GM21737 (cell line): Measurements from ENCODE around the gene NEDD4L.
"Not testable (repeated sequence)": the region's sequence is repeated elsewhere in the genome, so short reads cannot be mapped to it uniquely, and the experiment has no call there.

Experiments used
- ATAC-seq: cut with Tn5 transposase; IDR thresholded peaks from one replicate; pipeline ENCODE4 v1.9.1; 2021; ENCODE audit warnings: mild to moderate bottlenecking, moderate library complexity; ENCODE audit not compliant: unreplicated experiment

Gene NEDD4L

DNA sequence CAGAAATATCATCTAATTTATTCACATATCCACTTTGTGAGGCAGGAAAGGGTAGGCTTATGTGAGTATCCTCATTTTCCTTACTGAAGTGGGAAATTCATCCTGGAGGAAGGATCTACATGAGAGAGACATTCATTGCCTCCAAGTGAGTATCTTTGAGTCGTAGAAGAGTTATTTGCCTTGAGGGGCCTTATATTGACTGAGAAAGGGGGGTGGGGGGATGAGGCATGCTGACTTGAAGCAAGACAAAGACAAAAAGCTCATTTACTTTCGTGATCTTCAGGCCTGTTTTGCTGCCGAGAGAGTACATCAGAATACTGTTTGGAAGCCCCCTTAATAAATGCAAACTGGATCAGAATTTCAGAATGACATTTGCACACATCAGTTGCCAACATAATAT is 17.6 kb upstream of the NEDD4L start:
- no peak for ATAC-seq

GRCh38 chr18:58026857-58027256 is 17.2 kb upstream of the NEDD4L start:
- ATAC-seq = no peak

GRCh38 chr18:58027341-58027740 is 16.7 kb upstream of the NEDD4L start:
- ATAC-seq = no peak

- no peak for ATAC-seq
Measured at GRCh38 chr18:58028109-58028784, 15.8 kb upstream of the NEDD4L start.

DNA sequence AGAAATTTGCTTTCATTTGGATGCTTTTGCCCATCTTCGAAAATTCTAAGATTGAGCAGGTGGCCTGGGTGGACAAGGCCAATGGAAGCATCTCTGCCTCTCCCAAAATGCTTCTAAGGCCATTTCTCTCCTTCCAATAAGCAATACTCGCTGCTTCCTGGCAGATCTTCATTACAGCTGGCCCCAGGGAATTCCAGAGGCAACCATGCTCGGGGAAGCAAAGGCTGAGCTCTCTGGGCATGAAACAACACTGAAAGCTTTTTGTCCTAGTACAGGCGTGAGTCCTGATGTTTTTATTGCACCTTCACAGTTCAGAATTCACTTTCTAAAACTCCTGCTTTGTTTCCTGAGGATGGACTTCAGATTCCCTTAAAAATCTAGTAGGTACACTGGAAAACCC is 11.8 kb upstream of the NEDD4L start:
- no peak for ATAC-seq

DNA sequence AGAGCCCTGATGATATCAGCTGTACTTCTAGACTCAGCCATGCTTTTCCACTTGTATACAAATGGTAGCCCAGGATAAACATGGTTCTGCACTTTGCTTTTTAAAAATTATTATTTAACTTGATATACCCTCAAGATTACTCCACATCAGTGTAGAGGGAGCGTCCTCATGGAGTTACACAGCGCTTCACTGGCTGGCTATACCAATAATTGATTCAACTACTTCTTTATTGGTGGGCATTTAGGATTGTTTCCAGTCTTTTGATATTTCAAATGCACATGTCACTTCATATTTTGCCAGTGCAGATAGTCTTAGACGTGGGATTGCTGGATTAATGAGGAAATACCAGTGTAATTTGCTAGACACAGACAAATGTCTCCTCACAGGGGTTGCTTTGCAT is 10.8 kb upstream of the NEDD4L start:
- ATAC-seq = no peak

- no peak for ATAC-seq
Measured at GRCh38 chr18:58034370-58034769, 9.7 kb upstream of the NEDD4L start.

- no peak for ATAC-seq
Measured at GRCh38 chr18:58037163-58037562, 6.9 kb upstream of the NEDD4L start.

- ATAC-seq = no peak
Measured at GRCh38 chr18:58038063-58038462, 6.0 kb upstream of the NEDD4L start.

DNA sequence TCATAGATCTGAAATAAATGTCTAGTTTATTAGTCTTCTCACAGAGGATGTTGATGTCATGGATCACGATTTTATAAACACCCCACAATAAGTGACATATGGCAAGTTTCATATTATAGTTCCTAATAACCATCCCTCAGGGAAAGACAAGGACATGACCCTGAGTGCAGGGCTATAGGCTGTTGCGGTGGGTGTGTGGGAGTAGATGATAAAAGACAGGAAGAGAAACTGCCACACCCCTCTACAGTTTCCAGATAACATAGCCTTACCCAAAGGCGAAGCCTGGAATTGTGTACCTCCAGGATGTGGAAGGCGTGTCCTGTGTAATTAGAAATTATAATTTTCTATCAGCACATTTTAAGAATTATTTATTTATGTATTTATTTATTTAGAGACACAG is 2.4 kb upstream of the NEDD4L start:
- no peak for ATAC-seq

GRCh38 chr18:58042826-58043490 is 1.1 kb upstream of the NEDD4L start:
- no peak for ATAC-seq

DNA sequence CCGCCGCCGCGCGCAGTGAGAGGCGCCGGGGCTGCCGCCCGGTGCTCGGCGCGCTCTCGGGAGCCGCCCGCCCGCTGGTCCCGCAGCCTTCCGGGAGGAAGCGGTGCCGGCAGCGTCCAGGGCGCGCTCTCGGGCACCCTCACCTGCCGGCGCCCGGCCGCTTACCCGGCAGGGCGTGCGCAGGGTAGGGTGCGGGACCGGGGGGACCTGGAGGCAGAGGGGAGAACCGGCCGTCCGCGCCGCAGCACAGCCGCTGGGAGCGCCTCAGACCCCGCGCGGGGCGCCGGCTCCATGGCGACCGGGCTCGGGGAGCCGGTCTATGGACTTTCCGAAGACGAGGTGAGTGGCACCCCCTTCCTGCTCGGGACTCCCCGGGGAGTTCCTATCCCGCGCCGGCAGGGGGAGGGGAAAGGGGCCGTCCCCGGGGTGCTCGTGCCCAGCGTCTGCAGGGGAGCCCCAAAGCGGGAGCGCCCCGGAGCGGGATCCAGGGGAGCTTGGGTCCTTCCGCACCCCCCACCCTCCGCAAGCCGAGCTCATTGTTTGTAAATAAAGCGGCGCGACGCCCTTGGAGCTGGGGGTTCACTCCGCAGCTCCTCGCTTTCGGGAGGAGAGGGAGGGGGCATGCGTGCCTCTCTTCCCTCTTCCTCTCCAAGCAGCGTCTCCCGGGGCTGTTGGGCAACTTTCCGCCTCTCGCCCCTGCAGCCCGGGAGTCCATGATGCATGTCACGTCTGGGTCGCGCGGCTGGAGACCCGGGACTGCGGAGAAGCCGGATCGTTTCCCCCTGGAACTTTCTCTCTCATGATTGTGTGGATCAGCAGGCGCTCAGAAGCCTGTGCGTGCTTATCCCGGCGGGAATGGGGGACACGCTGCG is 580 bp downstream of the NEDD4L start:
- ATAC-seq = peak; percentile 39

GRCh38 chr18:58045242-58046092 is 1.4 kb downstream of the NEDD4L start:
- no peak for ATAC-seq

- no peak for ATAC-seq
Measured at GRCh38 chr18:58046093-58046793, 2.2 kb downstream of the NEDD4L start.

DNA sequence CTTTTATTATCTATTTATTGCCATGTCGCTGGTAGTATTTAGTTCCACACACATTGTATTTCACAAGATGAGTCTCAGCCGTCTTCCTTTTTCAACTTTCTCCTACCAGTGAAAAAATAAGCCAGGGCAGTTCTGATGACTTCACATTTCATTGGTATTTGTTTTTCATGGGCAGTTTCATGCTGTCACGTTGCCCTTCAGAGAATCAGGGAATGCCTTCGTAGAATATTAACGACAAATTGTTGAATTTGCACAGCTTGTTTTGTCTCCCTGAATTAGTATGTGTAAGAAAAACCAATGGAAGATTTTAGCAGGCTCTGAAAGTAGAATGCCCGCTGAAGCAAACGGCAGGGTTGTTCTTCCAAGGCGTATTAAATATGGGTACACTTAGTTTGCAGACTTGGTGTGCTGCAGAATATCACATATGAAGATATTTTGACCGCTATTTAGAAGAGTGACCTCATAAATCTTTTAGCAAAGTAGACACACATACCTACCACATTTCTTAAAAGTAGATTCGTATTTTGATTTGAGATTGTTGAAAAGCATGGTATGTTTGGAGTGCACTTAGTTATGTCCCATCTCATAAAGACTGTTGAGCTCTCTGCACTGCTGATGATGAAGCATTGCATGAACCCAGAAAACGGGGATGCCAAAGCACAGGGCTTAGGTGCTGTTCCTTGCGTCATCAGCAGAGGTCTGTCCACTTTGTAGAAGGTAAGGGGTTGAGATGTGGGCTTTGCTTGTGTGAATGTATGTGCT is 2.9 kb downstream of the NEDD4L start:
- ATAC-seq = no peak

DNA sequence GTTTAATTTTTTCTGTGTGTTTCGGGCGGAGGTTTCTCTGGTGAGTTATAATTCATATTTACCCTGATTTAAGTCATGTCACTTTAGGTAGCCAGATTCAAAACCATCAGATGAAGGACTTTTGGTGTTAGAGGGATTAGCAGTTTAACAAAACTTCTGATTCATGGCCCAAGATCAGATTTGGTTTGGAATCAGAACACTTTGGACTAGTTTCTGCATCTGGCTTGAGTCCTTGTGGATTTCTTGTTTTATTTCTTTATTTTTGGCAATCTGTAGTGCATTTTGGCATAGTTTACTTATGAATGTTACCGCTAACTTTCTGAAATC is 3.5 kb downstream of the NEDD4L start:
- no peak for ATAC-seq

DNA sequence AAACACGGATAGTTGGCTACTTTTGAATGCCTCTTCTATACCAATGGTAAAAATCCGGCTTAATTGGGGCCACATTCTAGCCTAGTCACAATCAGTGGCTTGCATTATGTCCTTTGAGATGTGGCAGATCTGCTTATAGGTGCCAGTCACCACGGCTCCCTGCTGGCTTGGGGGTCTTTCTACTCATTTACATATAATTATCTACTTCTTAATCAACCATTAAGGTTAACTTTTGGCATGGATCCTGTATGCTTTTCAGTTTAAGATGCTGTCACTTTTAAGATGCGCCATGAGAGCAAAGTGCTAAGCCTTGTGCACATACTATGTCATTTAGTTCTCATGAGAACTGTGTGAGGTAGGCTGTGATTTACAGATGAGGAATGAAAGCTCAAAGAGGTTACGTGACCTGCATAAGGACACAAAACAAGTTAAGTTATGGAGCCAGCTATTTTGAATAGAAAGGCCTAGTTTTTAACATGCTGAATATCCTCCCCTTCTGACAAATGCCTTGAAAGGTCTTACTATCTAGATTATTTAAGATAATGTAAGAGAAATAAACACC is 4.1 kb downstream of the NEDD4L start:
- no peak for ATAC-seq

DNA sequence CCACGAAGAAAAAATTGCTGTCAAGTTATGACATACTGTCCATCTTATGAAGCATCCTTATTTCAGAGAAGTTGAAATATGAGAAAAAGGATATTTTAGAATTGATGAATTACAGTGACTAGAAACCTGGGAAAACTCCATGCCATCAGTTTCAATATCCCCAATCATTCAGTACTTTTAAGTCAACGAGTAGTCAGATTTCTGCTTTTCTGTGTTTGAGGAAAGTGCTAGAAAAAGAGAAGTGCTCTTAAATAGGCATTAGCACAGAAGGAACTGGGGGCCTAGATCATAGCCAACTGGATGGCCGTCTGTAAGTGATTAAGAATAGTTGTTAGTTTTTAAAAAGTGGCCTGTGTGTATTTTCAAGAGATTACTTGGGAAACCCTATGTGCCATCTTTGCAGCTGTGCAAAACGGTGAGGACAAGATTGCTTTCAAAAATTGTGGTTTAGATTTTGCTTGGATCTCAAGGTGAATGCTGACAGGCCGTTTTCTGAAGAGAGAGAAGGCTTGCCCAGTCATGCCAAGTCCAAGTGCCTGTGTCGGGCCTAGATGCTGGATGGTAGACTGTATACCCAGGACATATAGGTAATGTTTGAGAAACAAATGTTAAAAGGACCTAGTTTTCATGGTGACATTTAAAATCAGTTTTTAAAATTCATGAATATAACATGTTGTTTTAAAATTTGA is 5.1 kb downstream of the NEDD4L start:
- ATAC-seq = no peak

GRCh38 chr18:58050963-58051362 is 6.9 kb downstream of the NEDD4L start:
- not testable (repeated sequence) for ATAC-seq
